Endothelial cell (in vitro differentiated cells): Measurements from ENCODE around the gene PCSK6. TPM values are rescaled to one million over a fixed set of nuclear protein-coding genes. Genes with fewer than 3 reads are reported as not detected.

ENCODE experiments used
- DNase-seq: peaks from one replicate; pipeline ENCODE4 v3.0.0; 2021; ENCODE audit warnings: low spot score
- H3K27ac Mint-ChIP-seq: one replicate; pipeline ENCODE4 v1.8.0; 2021; ENCODE audit warnings: mixed read lengths, inconsistent platforms; ENCODE audit not compliant: unreplicated experiment
- H3K27me3 Mint-ChIP-seq: one replicate; pipeline ENCODE4 v1.8.0; 2021; ENCODE audit warnings: mild to moderate bottlenecking, moderate library complexity, mixed read lengths, inconsistent platforms; ENCODE audit not compliant: unreplicated experiment
- H3K36me3 Mint-ChIP-seq: one replicate; pipeline ENCODE4 v1.8.0; 2021; ENCODE audit warnings: mild to moderate bottlenecking, low read depth, mixed read lengths, inconsistent platforms; ENCODE audit not compliant: unreplicated experiment
- H3K4me1 Mint-ChIP-seq: one replicate; pipeline ENCODE4 v1.8.0; 2021; ENCODE audit warnings: mild to moderate bottlenecking, mixed read lengths, inconsistent platforms; ENCODE audit not compliant: unreplicated experiment
- H3K4me3 Mint-ChIP-seq: one replicate; pipeline ENCODE4 v1.8.0; 2021; ENCODE audit warnings: mild to moderate bottlenecking, mixed read lengths, inconsistent platforms; ENCODE audit not compliant: unreplicated experiment
- H3K9me3 Mint-ChIP-seq: one replicate; pipeline ENCODE4 v1.8.0; 2021; ENCODE audit warnings: mixed read lengths, inconsistent platforms; ENCODE audit not compliant: unreplicated experiment
- CTCF ChIP-seq: fragments of 200-600 bp; sonication (generic); IDR thresholded peaks from one replicate; pipeline ENCODE4 v1.5.0; 2021; ENCODE audit warnings: antibody characterized with exemption; ENCODE audit not compliant: unreplicated experiment
- total RNA-seq: library from RNA; stranded (reverse); fragmentation: NEBNext Ultra II Directional; extraction: Animal tissue kit (Norgen Biotek cat#: 25700); gene quantifications from one replicate; pipeline ENCODE4 v1.2.1, GENCODE V29; 2021; ENCODE audit not compliant: unreplicated experiment

Gene PCSK6
- total RNA-seq, 1 donor from 2014 or later = 0.13 TPM

GRCh38 chr15:101428758-101429157, 60.7 kb downstream of the PCSK6 start:
- Mint-ChIP-seq H3K4me3 (no peak overlapping the region), H3K9me3 (no peaks in the 10 kb centered on the region), H3K4me1 (no peaks in the 10 kb centered on the region)

GRCh38 chr15:101427606-101428487, 61.7 kb downstream of the PCSK6 start:
- no peak overlapping the region for H3K27ac Mint-ChIP-seq
- H3K36me3 Mint-ChIP-seq = no peaks in the 10 kb centered on the region

More at GRCh38 chr15:101428758-101429157, 60.7 kb downstream of the PCSK6 start:
- Mint-ChIP-seq H3K36me3 (no peaks in the 10 kb centered on the region), H3K27me3 (peaks cover 6% of the 10 kb centered on the region), H3K27ac (no peak overlapping the region)
- DNase-seq = no peak
- TF ChIP-seq CTCF = no peak

GRCh38 chr15:101426761-101427333, 62.7 kb downstream of the PCSK6 start:
- Mint-ChIP-seq H3K4me3 (no peak overlapping the region), H3K27me3 (peaks cover 6% of the 10 kb centered on the region), H3K27ac (no peak overlapping the region), H3K9me3 (no peaks in the 10 kb centered on the region), H3K36me3 (no peaks in the 10 kb centered on the region), H3K4me1 (no peaks in the 10 kb centered on the region)
- no peak for TF ChIP-seq CTCF
- DNase-seq = no peak

More at GRCh38 chr15:101427606-101428487, 61.7 kb downstream of the PCSK6 start:
- Mint-ChIP-seq H3K4me3 (no peak overlapping the region), H3K4me1 (no peaks in the 10 kb centered on the region), H3K27me3 (peaks cover 6% of the 10 kb centered on the region), H3K9me3 (no peaks in the 10 kb centered on the region)
- TF ChIP-seq CTCF = no peak
- no peak for DNase-seq

GRCh38 chr15:101425787-101426365, 63.6 kb downstream of the PCSK6 start:
- no peaks in the 10 kb centered on the region for H3K36me3 Mint-ChIP-seq
- no peak for TF ChIP-seq CTCF
- H3K9me3 Mint-ChIP-seq = no peaks in the 10 kb centered on the region
- peaks cover 6% of the 10 kb centered on the region for H3K27me3 Mint-ChIP-seq
- no peak overlapping the region for H3K4me3 Mint-ChIP-seq
- no peaks in the 10 kb centered on the region for H3K4me1 Mint-ChIP-seq
- H3K27ac Mint-ChIP-seq = no peak overlapping the region
- no peak for DNase-seq
